RKO (cell line): ENCODE data around the gene ADD1.

Experiments used
- DNase-seq: peaks from one replicate; pipeline ENCODE4 v3.0.0-alpha.2; 2016; ENCODE audit warnings: low spot score

Gene ADD1

DNA sequence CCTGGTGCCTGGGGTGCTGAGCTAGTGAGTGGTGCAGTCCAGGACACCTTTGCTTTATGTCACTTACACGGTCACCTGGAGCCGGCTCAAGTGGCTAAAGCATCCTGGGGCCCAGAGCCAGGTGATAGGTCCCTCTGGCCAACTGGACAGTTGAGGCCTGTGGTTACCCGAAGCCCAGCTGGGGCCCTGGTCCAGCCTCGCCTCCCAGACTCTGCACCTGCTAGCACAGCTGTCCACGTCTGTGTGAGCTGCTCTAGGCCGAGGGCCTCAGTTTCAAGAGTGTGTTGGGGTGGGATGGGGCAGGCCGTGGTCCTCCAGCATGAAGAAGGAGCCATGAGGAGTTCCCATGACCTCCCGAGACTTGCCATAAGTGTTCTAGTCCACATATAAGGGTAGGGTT, 7.7 kb upstream of the ADD1 start:
- DNase-seq, result no peak

DNA sequence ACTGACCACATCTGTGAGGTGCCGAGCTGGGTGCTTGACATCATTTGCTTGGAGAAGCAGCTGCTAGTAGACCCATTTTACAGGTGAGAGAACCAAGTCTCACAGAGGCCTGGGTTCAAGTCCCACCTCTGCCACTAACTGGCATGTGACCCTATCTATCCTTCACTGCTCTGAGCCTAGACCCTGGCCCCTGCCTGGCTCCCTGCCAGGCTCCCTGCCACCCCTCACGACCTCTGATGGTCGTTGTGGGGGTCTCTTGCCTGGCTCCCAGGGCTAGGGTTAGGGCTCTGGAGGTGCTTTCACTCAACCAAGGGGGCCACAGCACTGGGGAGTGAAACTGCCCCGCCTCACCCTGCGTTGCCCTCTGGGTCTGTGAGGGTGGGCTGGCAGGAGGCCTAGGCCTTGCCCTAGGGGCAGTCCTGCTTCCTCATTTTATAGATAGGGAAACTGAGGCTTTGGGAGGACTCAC, 7.2 kb upstream of the ADD1 start:
- no peak for DNase-seq

DNA sequence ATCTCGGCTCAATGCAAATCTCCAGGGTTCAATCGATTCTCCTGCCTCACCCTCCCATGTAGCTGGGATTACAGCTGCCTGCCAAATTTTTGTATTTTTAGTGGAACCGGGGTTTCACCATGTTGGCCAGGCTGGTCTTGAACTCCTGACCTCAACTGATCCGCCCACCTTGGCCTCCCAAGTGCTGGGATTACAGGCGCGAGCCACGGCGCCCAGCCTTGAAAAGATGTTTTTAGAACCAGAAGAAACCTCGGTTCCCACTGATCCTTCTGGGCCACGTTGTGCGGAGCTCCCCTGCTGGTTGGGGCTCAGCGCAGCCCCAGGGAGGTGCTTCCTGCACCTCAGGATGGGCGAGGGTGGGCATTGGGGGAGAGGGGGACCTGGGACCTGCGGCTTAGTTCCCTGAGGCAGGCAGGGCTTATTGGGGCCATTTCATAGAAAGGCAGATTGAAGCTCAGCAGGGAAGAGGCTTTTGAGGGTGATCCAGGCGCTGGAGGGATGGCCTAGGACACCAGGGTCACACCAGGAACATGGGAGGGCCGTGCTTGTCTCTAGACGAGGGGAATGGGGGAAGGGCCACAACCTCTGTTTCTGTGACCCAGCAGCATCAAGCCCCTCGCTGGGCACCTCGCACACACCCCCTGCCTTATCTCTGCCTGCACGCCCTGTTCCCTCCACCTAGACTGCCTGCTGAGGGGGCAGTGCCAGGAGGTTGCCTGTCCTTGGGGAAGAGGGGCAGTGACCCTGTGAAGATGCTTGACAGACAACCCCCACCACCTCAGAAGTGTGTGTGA, 6.3 kb upstream of the ADD1 start:
- DNase-seq, result no peak

DNA sequence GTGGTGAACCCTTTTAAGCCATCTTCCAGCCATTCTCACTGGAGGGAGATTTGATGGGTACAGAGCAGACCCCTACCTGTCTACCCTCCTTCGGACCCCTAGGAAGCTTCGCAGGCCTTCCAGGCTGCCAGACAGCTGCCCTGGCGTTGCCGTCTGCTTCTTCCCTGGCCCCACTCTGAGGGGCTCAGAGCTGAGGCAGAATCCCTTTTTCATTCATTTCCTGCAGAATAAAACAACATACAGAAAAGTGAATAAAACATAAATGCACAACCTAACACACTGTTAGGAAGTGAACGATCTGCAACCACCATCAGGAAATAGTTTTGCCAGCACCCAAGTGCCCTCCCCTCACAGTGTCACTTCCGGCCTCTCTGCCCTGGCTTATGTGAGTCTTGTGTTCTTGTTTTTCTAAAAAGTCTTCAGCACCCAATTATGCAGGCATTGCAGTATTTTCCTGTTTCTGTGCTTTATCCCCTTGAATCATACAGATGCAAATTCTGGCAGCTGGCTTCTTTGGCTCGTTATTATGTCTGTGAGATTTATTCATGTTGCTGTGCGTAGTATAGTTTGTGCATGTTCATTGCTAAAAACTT, 5.6 kb upstream of the ADD1 start:
- DNase-seq, result no peak

DNA sequence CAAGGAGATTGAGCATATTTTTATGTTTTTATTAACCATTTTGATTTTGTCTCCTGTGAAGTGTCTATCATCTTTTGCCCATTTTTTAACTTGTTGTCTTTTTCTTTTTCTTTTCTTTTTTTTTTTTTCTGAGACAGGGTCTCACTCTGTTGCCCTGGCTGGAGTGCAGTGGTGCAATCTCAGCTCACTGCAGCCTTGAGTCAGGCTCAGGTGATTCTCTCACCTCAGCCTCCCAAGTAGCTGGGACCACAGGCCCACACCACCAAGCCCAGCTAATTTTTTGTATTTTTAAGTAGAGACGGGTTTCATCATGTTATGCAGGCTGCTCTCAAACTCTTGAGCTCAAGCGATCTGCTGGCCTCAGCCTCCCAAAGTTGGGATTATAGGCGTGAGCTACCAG, 4.6 kb upstream of the ADD1 start:
- DNase-seq, result no peak

DNA sequence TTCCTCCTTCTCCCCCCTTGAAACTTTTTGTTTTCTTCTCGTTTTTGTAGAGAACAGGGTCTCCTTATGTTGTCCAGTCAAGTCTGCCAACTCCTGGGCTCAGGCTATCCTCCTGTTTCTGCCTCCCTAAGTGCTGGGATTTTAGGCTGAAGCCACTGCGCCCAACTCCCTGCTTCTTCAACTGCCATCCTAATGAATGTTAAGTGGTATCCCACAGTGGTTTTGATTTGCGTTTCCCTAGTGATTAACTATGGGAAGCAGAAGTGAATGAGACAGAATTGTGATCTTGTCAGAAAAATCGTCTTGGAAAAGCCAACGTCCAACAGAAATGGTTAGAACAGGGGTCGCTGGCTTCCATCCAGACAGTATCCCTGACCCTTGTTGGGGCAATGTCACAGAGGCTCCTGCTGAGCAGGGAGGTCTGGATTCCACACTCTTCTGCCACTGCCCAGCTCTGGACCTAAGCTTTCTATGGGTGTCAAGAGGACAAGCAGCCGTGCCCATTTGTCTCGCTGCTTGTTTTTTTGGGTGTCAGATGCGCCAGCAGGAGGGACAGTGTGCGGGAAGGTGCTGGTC, 869 bp upstream of the ADD1 start:
- no peak for DNase-seq

DNA sequence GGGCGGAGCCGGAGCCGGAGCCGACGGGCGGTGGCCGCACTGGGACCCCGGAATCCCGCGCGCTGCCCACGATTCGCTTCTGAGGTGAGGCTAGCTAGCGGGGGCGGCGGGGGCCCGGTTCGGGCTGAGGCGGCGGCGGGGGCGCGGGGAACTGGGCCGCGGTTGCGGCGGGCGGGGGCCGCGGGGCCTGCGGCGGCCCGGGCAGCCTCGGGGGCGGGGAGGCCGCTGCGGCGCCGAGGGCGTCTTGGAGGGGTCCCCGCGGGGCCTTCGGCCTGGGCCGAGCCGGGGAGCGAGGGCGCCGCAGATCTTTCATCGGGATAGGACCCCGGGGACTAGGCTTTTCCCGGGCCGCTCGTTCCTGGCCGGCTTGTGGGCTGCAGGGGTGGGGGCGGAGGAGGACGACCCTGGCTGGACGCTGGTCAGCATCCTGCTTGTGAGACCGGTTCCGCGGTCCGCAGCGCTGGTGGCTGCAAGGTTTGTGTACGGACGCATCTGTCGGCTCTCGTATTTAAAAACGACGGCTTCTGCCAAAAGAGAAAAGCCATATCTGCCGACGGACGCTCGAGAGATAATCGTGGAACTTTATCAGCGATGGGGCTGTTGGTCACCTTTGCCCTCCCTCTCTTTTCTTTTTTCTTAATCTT, 419 bp downstream of the ADD1 start:
- peak; percentile 50 for DNase-seq

DNA sequence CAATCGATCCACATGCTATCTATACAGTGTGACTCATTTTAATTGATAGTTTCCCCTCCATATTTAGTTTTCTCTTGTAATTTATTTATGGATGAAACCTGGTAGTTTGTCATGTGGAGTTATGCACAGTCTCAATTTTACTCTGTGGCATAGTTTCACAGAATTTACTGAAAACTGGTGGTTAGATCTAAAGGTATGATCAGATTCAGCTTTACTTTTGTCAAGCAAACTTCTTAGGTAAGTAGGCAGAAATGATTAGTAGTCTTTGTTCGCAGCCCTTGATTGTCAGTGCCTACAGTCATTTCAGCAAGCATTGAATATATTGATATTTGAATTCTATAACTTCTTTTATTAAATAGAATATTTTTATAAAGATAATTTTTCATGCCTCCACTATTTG, 2.5 kb downstream of the ADD1 start:
- DNase-seq, result no peak

DNA sequence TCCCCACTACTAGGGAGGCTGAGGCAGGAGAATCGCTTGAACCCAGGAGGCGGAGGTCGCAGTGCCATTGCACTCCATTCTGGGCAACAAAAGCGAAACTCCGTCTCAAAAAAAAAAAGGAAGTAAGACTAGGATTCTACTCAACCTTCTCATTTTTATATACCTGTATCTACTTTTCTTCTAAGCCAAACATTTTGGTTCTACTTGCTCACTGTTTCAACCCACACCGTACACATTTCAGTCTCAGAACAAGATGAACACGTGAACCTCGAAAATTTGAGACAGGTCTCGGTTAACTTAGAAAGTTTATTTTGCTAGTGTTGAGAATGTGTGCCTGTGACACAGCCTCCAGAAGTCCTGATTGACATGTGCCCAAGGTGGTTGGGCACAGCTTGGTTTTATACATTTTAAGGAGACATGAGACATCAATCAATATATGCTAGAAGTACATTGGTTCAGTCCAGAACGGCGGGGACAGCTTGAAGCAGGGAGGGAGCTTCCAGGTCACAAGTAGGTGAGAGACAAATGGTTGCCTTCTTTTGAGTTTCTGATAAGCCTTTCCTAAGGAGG, 3.7 kb downstream of the ADD1 start:
- DNase-seq, result no peak

DNA sequence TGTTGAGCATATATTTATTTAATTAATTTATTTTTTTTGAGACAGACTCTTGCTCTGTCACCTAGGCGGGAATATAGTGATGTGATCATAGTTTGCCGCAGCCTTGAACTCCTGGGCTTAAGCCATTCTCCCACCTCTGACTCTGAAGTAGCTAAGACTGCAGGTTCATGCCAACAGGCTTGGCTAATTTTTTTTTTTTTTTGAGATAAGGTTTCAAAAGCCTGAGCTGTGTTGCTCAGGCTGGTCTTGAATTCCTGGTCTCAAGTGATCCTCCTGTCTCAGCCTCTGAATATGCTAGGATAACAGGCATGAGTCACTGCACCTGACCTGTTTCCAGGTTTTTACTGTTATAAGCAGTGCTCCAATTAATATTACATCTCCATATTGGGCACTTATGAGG, 4.8 kb downstream of the ADD1 start:
- no peak for DNase-seq

DNA sequence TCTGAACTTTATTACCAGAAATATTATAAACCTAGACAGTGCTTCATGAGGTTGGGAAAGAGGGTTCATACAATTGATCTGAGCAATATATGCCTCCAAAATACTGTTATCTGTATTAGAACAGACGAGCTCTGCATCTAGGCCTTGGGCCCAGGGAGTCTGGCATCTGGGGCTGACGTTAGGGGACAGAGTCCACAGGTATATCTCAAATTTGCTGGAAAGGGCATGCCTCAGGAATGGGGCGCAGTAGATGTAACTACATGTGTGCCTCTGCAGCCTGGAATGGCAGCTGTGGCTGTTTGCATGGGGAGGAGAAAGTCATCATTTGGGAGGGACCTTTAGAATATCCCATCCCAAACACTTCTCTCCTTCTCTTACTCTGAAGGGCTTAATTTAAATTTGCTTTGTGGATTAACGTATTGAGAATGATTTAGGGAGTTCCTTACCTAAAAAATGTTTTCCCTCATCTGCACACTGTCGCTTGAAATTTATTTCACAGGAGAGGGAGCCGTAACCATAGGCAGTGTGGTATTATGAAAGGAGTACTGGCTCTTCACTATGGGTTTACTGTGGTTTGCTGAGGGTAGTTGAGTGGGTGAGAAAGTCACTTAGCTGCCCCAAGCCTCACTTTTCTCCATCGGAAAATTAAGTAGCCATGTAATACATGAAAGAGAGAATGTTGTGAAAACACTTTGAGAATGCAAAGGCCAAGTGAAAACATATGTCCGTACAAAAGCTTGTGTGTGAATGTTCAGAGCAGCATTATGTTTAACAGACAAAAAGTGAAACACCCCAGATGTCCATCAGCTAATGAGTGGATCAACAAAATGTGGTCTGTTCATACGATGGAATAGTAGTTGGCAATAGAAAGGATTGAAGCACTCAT, 5.9 kb downstream of the ADD1 start:
- DNase-seq, result no peak

DNA sequence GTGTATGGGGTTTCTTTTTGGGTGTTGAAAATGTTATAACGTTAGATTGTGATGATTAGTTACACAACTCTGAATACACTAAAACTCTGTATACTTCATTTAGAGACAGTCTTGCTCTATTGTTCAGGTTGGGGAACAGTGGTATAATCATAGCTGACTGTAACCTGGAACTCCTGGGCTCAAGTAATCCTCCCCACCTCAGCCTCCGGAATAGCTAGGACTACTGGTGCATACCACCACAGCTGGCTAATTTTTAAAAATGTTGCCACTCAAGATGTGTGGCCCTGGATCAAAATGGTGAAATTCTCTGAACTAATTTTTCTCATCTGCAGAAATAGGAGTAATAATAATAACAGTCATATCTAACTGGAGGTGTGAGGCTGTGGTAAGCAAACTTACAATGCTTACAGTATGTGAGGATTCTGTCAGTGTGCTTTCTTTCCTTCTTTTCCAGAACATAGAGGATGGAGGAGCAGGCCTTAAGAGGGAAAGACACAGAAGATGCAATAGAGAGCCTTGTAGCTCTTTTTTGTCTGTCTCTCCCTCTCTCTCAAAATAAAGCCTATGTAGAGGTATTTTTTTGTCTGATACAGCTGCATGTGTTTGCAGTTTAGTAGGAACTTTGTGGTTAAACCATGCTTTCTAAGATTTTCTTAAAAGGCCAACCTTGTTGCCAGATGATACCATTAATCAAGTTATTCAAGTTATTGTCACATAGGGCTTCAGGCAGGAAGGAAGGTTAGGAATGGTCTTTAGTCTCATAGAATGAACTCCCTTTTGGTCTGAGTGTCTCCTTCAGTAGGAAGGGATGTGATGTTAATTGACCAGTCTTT, 7.5 kb downstream of the ADD1 start:
- no peak for DNase-seq

DNA sequence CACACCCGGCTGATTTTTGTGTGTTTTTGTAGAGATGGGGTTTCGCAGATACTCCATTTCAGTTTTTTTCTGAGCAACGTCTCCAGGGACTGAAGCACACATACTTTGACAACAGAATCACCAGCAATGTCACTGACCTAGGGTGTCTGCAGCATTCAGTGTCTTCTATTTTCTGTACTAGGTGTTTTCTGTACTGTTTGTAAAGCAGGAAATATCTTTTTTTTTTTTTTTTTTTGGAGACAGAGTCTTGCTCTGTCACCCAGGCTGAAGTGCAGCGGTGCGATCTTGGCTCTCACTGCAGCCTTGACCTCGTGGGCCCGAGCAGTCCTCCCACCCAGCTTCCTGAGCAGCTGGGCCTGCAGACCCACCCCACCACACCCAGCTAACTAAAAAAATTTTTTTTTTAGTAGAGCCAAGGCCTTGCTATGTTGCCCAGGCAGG, 8.9 kb downstream of the ADD1 start:
- no peak for DNase-seq

DNA sequence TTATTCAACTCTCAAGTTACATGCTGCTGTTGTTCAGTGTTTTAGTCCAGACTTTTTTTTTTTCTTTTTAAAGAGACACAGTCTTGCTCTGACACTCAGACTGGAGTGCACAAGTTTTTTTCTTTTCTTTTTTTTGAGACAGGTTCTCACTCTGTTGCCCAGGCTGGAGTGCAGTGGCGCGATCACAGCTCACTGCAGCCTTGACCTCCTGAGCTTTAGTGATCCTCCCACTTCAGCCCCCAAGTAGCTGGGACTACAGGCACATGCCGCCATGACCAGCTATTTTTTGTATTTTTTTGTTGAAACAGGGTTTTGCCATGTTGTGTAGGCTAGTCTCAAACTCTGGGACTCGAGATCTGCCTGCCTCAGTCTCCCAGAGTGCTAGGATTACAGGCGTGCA, 11.9 kb downstream of the ADD1 start:
- no peak for DNase-seq

DNA sequence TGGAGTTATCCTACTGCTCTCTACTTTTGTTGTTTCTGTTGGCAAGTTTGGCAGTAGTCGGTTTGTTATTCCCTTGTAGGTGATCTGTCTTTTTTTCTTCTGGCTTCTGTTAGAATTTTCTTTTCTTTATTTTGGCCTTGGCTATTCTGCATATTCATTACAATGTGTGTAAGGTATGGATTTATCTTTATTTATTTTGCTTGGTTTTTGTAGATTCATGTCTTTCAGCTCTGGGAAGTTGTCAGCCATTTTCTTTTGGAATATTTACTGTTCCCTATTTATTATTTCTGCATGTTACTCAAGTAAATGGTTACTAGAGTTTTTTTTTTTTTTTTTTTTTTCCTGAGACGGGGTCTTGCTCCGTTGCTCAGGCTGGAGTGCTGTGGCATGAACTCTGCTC, 12.6 kb downstream of the ADD1 start:
- DNase-seq, result no peak

DNA sequence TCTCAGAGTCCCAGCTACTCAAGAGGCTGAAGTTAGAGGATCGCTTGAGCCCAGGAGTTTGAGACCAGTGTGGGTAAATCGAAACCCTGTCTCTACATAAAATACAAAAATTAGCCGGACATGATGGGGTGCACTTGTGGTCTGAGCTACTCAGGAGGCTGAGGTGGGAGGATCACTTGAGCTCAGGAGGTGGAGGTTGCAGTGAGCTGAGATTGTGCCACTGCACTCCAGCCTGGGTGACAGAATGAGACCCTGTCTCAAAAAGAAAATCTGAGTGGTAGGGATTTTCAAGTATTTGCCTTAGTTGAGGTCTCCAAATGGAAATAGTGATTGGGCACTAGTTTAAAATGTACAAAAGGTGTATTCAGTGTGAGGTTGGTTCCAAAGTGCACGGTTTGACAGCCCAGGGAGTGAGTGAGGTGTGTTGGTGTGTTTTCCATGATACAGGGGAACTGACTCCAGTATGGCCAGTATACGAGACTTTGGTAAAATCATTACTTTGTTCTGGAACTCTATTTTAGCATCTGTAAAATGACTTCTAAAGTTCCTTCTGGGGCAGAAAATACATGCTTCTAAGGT, 13.8 kb downstream of the ADD1 start:
- no peak for DNase-seq

DNA sequence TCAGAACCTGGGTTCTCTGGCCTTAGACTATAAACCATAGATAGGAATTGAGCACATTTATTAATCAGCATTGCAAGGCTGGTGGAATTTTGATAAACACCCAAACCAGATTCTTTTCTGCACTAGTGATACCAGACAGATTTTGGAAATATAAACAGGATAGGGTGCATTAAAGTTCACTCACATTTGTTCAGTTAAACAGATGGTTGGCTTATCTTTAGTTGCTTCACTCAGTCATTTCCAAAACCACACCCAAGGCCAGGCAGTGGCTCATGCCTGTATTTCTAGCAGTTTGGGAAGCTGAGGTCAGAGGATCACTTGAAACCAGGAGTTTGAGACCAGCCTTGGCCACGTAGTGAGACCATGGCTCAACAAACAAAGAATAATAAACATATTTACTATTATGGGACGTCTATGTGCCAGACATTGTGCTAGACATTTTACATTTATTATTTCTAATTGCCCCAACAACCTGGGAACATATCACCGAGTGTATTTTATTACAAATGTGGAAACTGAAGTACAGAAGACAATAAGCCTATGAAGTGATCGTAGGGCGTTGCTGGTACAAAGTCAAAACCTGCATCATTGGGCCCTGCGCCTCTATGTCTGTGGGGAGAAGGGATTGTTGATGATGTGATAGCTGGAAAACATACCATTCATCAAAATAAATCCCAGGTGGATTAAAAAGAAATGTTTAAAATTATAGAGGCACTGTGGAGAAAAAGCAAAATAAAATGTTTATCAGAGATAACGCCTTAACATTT, 15.0 kb downstream of the ADD1 start:
- DNase-seq, result no peak

DNA sequence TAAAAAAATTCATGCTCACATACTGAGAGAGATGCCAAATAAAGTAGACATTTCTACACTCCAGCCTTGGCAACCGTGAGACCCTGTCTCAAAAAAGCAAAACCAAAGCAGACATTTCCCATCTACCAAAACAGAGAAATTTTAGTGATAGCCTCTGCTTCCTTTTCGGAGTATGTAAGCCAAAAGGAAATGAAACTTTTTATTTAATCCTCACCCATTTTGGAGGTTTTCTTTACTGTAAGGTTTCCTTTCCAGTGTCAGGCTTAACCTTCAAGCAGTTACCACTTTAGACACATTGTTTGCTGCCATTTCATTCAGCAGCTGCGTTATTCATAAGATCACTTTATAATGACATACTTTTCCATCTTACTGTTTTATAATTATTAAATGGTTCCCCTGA, 15.9 kb downstream of the ADD1 start:
- no peak for DNase-seq
